Measurements from ENCODE around the gene JPH2.

The JPH2 gene

GRCh38 chr20:44138867-44139266 is 48.1 kb downstream of the JPH2 start:
- H3K4me2 ChIP-seq (ENCODE audit: low read length): no peak overlapping the region
- H2AFZ ChIP-seq (ENCODE audit: low read depth, low read length): no peak overlapping the region
- no peak overlapping the region for H3K27ac ChIP-seq (ENCODE audit: low read length)
- H3K9me3 ChIP-seq (ENCODE audit: insufficient read depth, low read length): no peaks in the 10 kb centered on the region
- peaks cover 16% of the 10 kb centered on the region for H4K20me1 ChIP-seq (ENCODE audit: insufficient read depth, low read length)
- no peaks in the 10 kb centered on the region for H3K79me2 ChIP-seq (ENCODE audit: low read length)
- peaks cover 49% of the 10 kb centered on the region for H3K27me3 ChIP-seq (ENCODE audit: low read depth, low read length)
- peaks cover 14% of the 10 kb centered on the region for H3K4me1 ChIP-seq (ENCODE audit: low read length)
- H3K9ac ChIP-seq (ENCODE audit: low read length): no peak overlapping the region
- no peak for TF ChIP-seq CTCF (IDR thresholded peaks at IDR 0.05; ENCODE audit: low read depth, low read length)
- no peak for TF ChIP-seq EZH2phosphoT487 (IDR thresholded peaks at IDR 0.05; ENCODE audit: low read depth)
- H3K4me3 ChIP-seq (ENCODE audit: low read length): no peak overlapping the region
- no peaks in the 10 kb centered on the region for H3K36me3 ChIP-seq (replicated peaks; ENCODE audit: low read depth, low read length)

- Histone ChIP-seq H3K36me3 (replicated peaks; ENCODE audit: low read depth, low read length) (no peaks in the 10 kb centered on the region), H3K27me3 (ENCODE audit: low read depth, low read length) (peaks cover 35% of the 10 kb centered on the region), H3K79me2 (ENCODE audit: low read length) (no peaks in the 10 kb centered on the region), H2AFZ (ENCODE audit: low read depth, low read length) (no peak overlapping the region), H3K9ac (ENCODE audit: low read length) (no peak overlapping the region), H4K20me1 (ENCODE audit: insufficient read depth, low read length) (peaks cover 16% of the 10 kb centered on the region), H3K4me1 (ENCODE audit: low read length) (peaks cover 14% of the 10 kb centered on the region), H3K9me3 (ENCODE audit: insufficient read depth, low read length) (no peaks in the 10 kb centered on the region), H3K4me3 (ENCODE audit: low read length) (no peak overlapping the region), H3K27ac (ENCODE audit: low read length) (no peak overlapping the region), H3K4me2 (ENCODE audit: low read length) (no peak overlapping the region)
- TF ChIP-seq EZH2phosphoT487 (IDR thresholded peaks at IDR 0.05; ENCODE audit: low read depth) (no peak), CTCF (IDR thresholded peaks at IDR 0.05; ENCODE audit: low read depth, low read length) (no peak)
Observed at GRCh38 chr20:44137266-44137801, 49.7 kb downstream of the JPH2 start.

GRCh38 chr20:44136579-44137265 is 50.3 kb downstream of the JPH2 start:
- no peaks in the 10 kb centered on the region for H3K36me3 ChIP-seq (replicated peaks; ENCODE audit: low read depth, low read length)
- no peaks in the 10 kb centered on the region for H3K9me3 ChIP-seq (ENCODE audit: insufficient read depth, low read length)
- no peak overlapping the region for H3K27ac ChIP-seq (ENCODE audit: low read length)
- no peak overlapping the region for H2AFZ ChIP-seq (ENCODE audit: low read depth, low read length)
- no peak for TF ChIP-seq CTCF (IDR thresholded peaks at IDR 0.05; ENCODE audit: low read depth, low read length)
- peaks cover 14% of the 10 kb centered on the region for H3K4me1 ChIP-seq (ENCODE audit: low read length)
- H3K79me2 ChIP-seq (ENCODE audit: low read length): no peaks in the 10 kb centered on the region
- no peak overlapping the region for H3K4me2 ChIP-seq (ENCODE audit: low read length)
- H3K9ac ChIP-seq (ENCODE audit: low read length): no peak overlapping the region
- H4K20me1 ChIP-seq (ENCODE audit: insufficient read depth, low read length): peaks cover 16% of the 10 kb centered on the region
- no peak overlapping the region for H3K4me3 ChIP-seq (ENCODE audit: low read length)
- peaks cover 37% of the 10 kb centered on the region for H3K27me3 ChIP-seq (ENCODE audit: low read depth, low read length)

GRCh38 chr20:44135417-44136204 is 51.4 kb downstream of the JPH2 start:
- H3K9ac ChIP-seq (ENCODE audit: low read length): no peak overlapping the region
- peak overlapping the region; percentile 68 for H3K4me2 ChIP-seq (ENCODE audit: low read length)
- peak overlapping the region; percentile 34 for H3K4me3 ChIP-seq (ENCODE audit: low read length)
- peaks cover 43% of the 10 kb centered on the region for H3K27me3 ChIP-seq (ENCODE audit: low read depth, low read length)
- no peak overlapping the region for H3K27ac ChIP-seq (ENCODE audit: low read length)
- H3K79me2 ChIP-seq (ENCODE audit: low read length): no peaks in the 10 kb centered on the region
- H2AFZ ChIP-seq (ENCODE audit: low read depth, low read length): no peak overlapping the region
- H3K4me1 ChIP-seq (ENCODE audit: low read length): peaks cover 14% of the 10 kb centered on the region
- H3K36me3 ChIP-seq (replicated peaks; ENCODE audit: low read depth, low read length): no peaks in the 10 kb centered on the region
- H3K9me3 ChIP-seq (ENCODE audit: insufficient read depth, low read length): no peaks in the 10 kb centered on the region
- TF ChIP-seq CTCF (IDR thresholded peaks at IDR 0.05; ENCODE audit: low read depth, low read length) (no peak), EZH2phosphoT487 (IDR thresholded peaks at IDR 0.05; ENCODE audit: low read depth) (no peak)
- H4K20me1 ChIP-seq (ENCODE audit: insufficient read depth, low read length): peaks cover 16% of the 10 kb centered on the region

Measured in OCI-LY3 (cell line).